Measurements from ENCODE around the gene ZCWPW2.

The ZCWPW2 gene

GRCh38 chr3:28376424-28376823 lies 27.9 kb downstream of the ZCWPW2 start:
- no peak overlapping the region for H3K4me3 ChIP-seq (replicated peaks; ENCODE audit: low read depth, low read length)
- no peak for DNase-seq (ENCODE audit: extremely low read depth, insufficient read length)
- TF ChIP-seq CTCF (IDR thresholded peaks at IDR 0.05; ENCODE audit: insufficient read depth, low read length, poor library complexity, severe bottlenecking): no peak
- H3K27me3 ChIP-seq (replicated peaks; ENCODE audit: control insufficient read depth, insufficient read depth, low read length): no peaks in the 10 kb centered on the region
- no peaks in the 10 kb centered on the region for H3K36me3 ChIP-seq (ENCODE audit: control insufficient read depth, insufficient read depth, low read length)

- TF ChIP-seq CTCF (IDR thresholded peaks at IDR 0.05; ENCODE audit: insufficient read depth, low read length, poor library complexity, severe bottlenecking): no peak
- Histone ChIP-seq H3K4me3 (replicated peaks; ENCODE audit: low read depth, low read length) (no peak overlapping the region), H3K27me3 (replicated peaks; ENCODE audit: control insufficient read depth, insufficient read depth, low read length) (no peaks in the 10 kb centered on the region), H3K36me3 (ENCODE audit: control insufficient read depth, insufficient read depth, low read length) (no peaks in the 10 kb centered on the region)
- no peak for DNase-seq (ENCODE audit: extremely low read depth, insufficient read length)
Observed at GRCh38 chr3:28386049-28386448, 37.5 kb downstream of the ZCWPW2 start.

GRCh38 chr3:28388978-28389377 lies 40.5 kb downstream of the ZCWPW2 start:
- Histone ChIP-seq H3K27me3 (replicated peaks; ENCODE audit: control insufficient read depth, insufficient read depth, low read length) (no peaks in the 10 kb centered on the region), H3K4me3 (replicated peaks; ENCODE audit: low read depth, low read length) (no peak overlapping the region), H3K36me3 (ENCODE audit: control insufficient read depth, insufficient read depth, low read length) (no peaks in the 10 kb centered on the region)
- no peak for TF ChIP-seq CTCF (IDR thresholded peaks at IDR 0.05; ENCODE audit: insufficient read depth, low read length, poor library complexity, severe bottlenecking)
- no peak for DNase-seq (ENCODE audit: extremely low read depth, insufficient read length)

GRCh38 chr3:28399206-28399605 lies 50.7 kb downstream of the ZCWPW2 start:
- no peak for TF ChIP-seq CTCF (IDR thresholded peaks at IDR 0.05; ENCODE audit: insufficient read depth, low read length, poor library complexity, severe bottlenecking)
- no peaks in the 10 kb centered on the region for H3K27me3 ChIP-seq (replicated peaks; ENCODE audit: control insufficient read depth, insufficient read depth, low read length)
- no peaks in the 10 kb centered on the region for H3K36me3 ChIP-seq (ENCODE audit: control insufficient read depth, insufficient read depth, low read length)
- DNase-seq (ENCODE audit: extremely low read depth, insufficient read length): no peak
- no peak overlapping the region for H3K4me3 ChIP-seq (replicated peaks; ENCODE audit: low read depth, low read length)

GRCh38 chr3:28406241-28406640 lies 57.7 kb downstream of the ZCWPW2 start:
- H3K36me3 ChIP-seq (ENCODE audit: control insufficient read depth, insufficient read depth, low read length): no peaks in the 10 kb centered on the region
- no peaks in the 10 kb centered on the region for H3K27me3 ChIP-seq (replicated peaks; ENCODE audit: control insufficient read depth, insufficient read depth, low read length)
- no peak for TF ChIP-seq CTCF (IDR thresholded peaks at IDR 0.05; ENCODE audit: insufficient read depth, low read length, poor library complexity, severe bottlenecking)
- no peak for DNase-seq (ENCODE audit: extremely low read depth, insufficient read length)
- H3K4me3 ChIP-seq (replicated peaks; ENCODE audit: low read depth, low read length): no peak overlapping the region

- Histone ChIP-seq H3K27me3 (replicated peaks; ENCODE audit: control insufficient read depth, insufficient read depth, low read length) (no peaks in the 10 kb centered on the region), H3K36me3 (ENCODE audit: control insufficient read depth, insufficient read depth, low read length) (no peaks in the 10 kb centered on the region), H3K4me3 (replicated peaks; ENCODE audit: low read depth, low read length) (no peak overlapping the region)
- DNase-seq (ENCODE audit: extremely low read depth, insufficient read length): no peak
- TF ChIP-seq CTCF (IDR thresholded peaks at IDR 0.05; ENCODE audit: insufficient read depth, low read length, poor library complexity, severe bottlenecking): no peak
Observed at GRCh38 chr3:28449398-28449797, 100.9 kb downstream of the ZCWPW2 start.

Data from GM06990 (cell line).